GM12878 (cell line): Measurements from ENCODE around the gene LENEP. TPM values are rescaled to one million over a fixed set of nuclear protein-coding genes. Genes with fewer than 3 reads are reported as not detected.

Experiments
- ATAC-seq: fragments of 200-7000 bp; cut with Tn5 transposase; 3 replicates; pipeline ENCODE4 v1.9.1; 2020; ENCODE audit warnings: mild to moderate bottlenecking, moderate library complexity
- BruUV-seq: library from RNA; stranded (reverse); fragments of 400-500 nt; replicated peaks from 2 replicates; lab custom pipeline; 2021; lab: Mats Ljungman, UMichigan
- CTCF ChIA-PET: fragments of 300-600 bp; sonication (Branson Sonifier 250); formaldehyde crosslinking; extraction: SDS; loops from one replicate; lab custom pipeline; 2021; ENCODE audit warnings: inconsistent platforms; lab: Yijun Ruan, JAX
- POLR2A ChIA-PET: fragments of 350-600 bp; formaldehyde crosslinking; extraction: SDS; loops from one replicate; lab custom pipeline; 2021; ENCODE audit warnings: inconsistent platforms; lab: Charles Lee
- RAD21 ChIA-PET: fragments of 300-600 bp; sonication (Branson Sonifier 250); formaldehyde crosslinking; loops from one replicate; lab custom pipeline; 2023; ENCODE audit warnings: antibody characterized with exemption; ENCODE audit not compliant: unreplicated experiment; lab: Charles Lee
- SMC1A ChIA-PET: fragments of 300-600 bp; sonication (Branson Sonifier 250); formaldehyde crosslinking; loops from one replicate; lab custom pipeline; 2023; ENCODE audit not compliant: unreplicated experiment, uncharacterized antibody; lab: Charles Lee
- DNase-seq: peaks from one replicate; pipeline ENCODE4 v3.0.0-alpha.2; 2011; ENCODE audit warnings: low read depth, low spot score
- FAIRE-seq: peaks from 3 replicates; lab custom pipeline; 2011; peaks lifted over from hg19 to GRCh38; lab: Jason Lieb, UNC
- H2AFZ ChIP-seq: 2 replicates; pipeline ENCODE4 v1.6.0; 2011; ENCODE audit warnings: low read depth, low read length, control low read depth; ENCODE audit not compliant: control insufficient read depth
- H3K27ac ChIP-seq: 2 replicates; pipeline ENCODE4 v1.5.1; 2011; ENCODE audit warnings: control low read depth; ENCODE audit not compliant: control insufficient read depth, insufficient read depth
- H3K27me3 ChIP-seq, 2 experiments: replicated peaks in 1 of 2; 2 replicates each; pipeline versions ENCODE4 v1.6.0 to v1.6.1; 2011; ENCODE audit warnings: low read length in 1 of 2; ENCODE audit not compliant: control insufficient read depth in 2 of 2, insufficient read depth in 2 of 2
- H3K36me3 ChIP-seq, 2 experiments: 2 replicates each; pipeline ENCODE4 v1.5.1; 2011; ENCODE audit warnings: low read length in 1 of 2; ENCODE audit not compliant: control insufficient read depth in 2 of 2, insufficient read depth in 2 of 2
- H3K4me1 ChIP-seq: 2 replicates; pipeline ENCODE4 v1.6.1; 2011; ENCODE audit warnings: mild to moderate bottlenecking, low read length, moderate library complexity, mixed read lengths; ENCODE audit not compliant: control insufficient read depth, insufficient read depth
- H3K4me2 ChIP-seq: 2 replicates; pipeline ENCODE4 v1.6.0; 2011; ENCODE audit warnings: control low read depth; ENCODE audit not compliant: control insufficient read depth, insufficient read depth
- H3K4me3 ChIP-seq: fragments of 200-600 bp; sonication (generic); 2 replicates; pipeline ENCODE4 v1.5.1; 2016
- H3K79me2 ChIP-seq: 2 replicates; pipeline ENCODE4 v1.6.0; 2011; ENCODE audit warnings: low read length; ENCODE audit not compliant: control insufficient read depth, insufficient read depth
- H3K9ac ChIP-seq: 2 replicates; pipeline ENCODE4 v1.8.0; 2011; ENCODE audit warnings: low read length, control low read depth, mixed read lengths; ENCODE audit not compliant: control insufficient read depth, insufficient read depth
- H3K9me3 ChIP-seq: replicated peaks from 3 replicates; pipeline ENCODE4 v1.5.1; 2011; ENCODE audit warnings: mild to moderate bottlenecking, low read length; ENCODE audit not compliant: control insufficient read depth, insufficient read depth
- H4K20me1 ChIP-seq: 2 replicates; pipeline ENCODE4 v1.6.0; 2011; ENCODE audit not compliant: control insufficient read depth, insufficient read depth
- CBX3 ChIP-seq: fragments of 200-600 bp; sonication (generic); IDR thresholded peaks from 2 replicates; pipeline ENCODE4 v1.6.1; 2016; ENCODE audit warnings: low read depth, borderline replicate concordance
- CREB1 ChIP-seq: IDR thresholded peaks from 2 replicates; pipeline ENCODE4 v1.6.1; 2012; ENCODE audit warnings: low read depth, mild to moderate bottlenecking, inconsistent platforms
- CREM ChIP-seq: IDR thresholded peaks from 2 replicates; pipeline ENCODE4 v1.6.1; 2014; ENCODE audit warnings: antibody characterized with exemption, low read depth
- ELK1 ChIP-seq: IDR thresholded peaks from 2 replicates; pipeline ENCODE4 v1.6.1; 2012; ENCODE audit warnings: low read depth, low read length, improper control_type of control experiment
- ETV6 ChIP-seq, 2 experiments: fragments of 450-650 bp in 1 of 2; IDR thresholded peaks in 1 of 2; conservative IDR thresholded peaks in 1 of 2; 2 replicates each; pipeline ENCODE4 v1.6.1; 2014; ENCODE audit warnings: antibody characterized with exemption in 1 of 2, borderline replicate concordance in 1 of 2, low read depth in 1 of 2, mild to moderate bottlenecking in 1 of 2, moderate library complexity in 1 of 2
- GATAD2B ChIP-seq: fragments of 450-650 bp; conservative IDR thresholded peaks from 2 replicates; pipeline ENCODE4 v1.6.1; 2017; ENCODE audit warnings: low read depth, mild to moderate bottlenecking, moderate library complexity
- HDGF ChIP-seq: fragments of 450-650 bp; IDR thresholded peaks from 2 replicates; pipeline ENCODE4 v1.6.1; 2016; ENCODE audit warnings: antibody characterized with exemption
- IKZF1 ChIP-seq: fragments of 450-650 bp; conservative IDR thresholded peaks from 2 replicates; pipeline ENCODE4 v1.6.1; 2017; ENCODE audit warnings: antibody characterized with exemption, mild to moderate bottlenecking
- JUND ChIP-seq: IDR thresholded peaks from 2 replicates; pipeline ENCODE4 v1.6.1; 2012; ENCODE audit warnings: low read depth, mild to moderate bottlenecking, low read length, improper control_type of control experiment, moderate library complexity
- MYC ChIP-seq: IDR thresholded peaks from 2 replicates; pipeline ENCODE4 v1.6.1; 2011; ENCODE audit warnings: mild to moderate bottlenecking, low read length, moderate library complexity, inconsistent platforms; ENCODE audit not compliant: insufficient read depth, insufficient replicate concordance, insufficient read length, severe bottlenecking
- NFYA ChIP-seq: IDR thresholded peaks from 2 replicates; pipeline ENCODE4 v1.6.1; 2011; ENCODE audit warnings: low read depth, mild to moderate bottlenecking, low read length, improper control_type of control experiment, borderline replicate concordance
- POLR2AphosphoS5 ChIP-seq: IDR thresholded peaks from 2 replicates; pipeline ENCODE4 v1.6.1; 2011; ENCODE audit warnings: mild to moderate bottlenecking, low read length, inconsistent platforms
- POU2F2 ChIP-seq: IDR thresholded peaks from 3 replicates; pipeline ENCODE4 v1.6.1; 2011; ENCODE audit warnings: low read depth, mild to moderate bottlenecking, low read length, borderline replicate concordance
- SMAD5 ChIP-seq: IDR thresholded peaks from 2 replicates; pipeline ENCODE4 v1.6.1; 2016; ENCODE audit warnings: antibody characterized with exemption, low read depth
- SPI1 ChIP-seq: IDR thresholded peaks from 2 replicates; pipeline ENCODE4 v1.6.1; 2011; ENCODE audit warnings: low read depth, mild to moderate bottlenecking, low read length, moderate library complexity, borderline replicate concordance; ENCODE audit not compliant: insufficient read depth
- TAF1 ChIP-seq: IDR thresholded peaks from 2 replicates; pipeline ENCODE4 v1.6.1; 2011; ENCODE audit warnings: mild to moderate bottlenecking, low read depth, low read length, borderline replicate concordance
- WRNIP1 ChIP-seq: IDR thresholded peaks from 2 replicates; pipeline ENCODE4 v1.6.1; 2011; ENCODE audit warnings: low read depth, low read length, improper control_type of control experiment, borderline replicate concordance
- ZBED1 ChIP-seq: IDR thresholded peaks from 2 replicates; pipeline ENCODE4 v1.6.1; 2016; ENCODE audit warnings: borderline replicate concordance
- ZZZ3 ChIP-seq: IDR thresholded peaks from 2 replicates; pipeline ENCODE4 v1.6.1; 2011; ENCODE audit warnings: low read depth; ENCODE audit not compliant: control insufficient read depth, insufficient read length
- WGBS: methylation state at CpG from one replicate; pipeline ENCODE4 v1.1.6; 2016; ENCODE audit warnings: low lambda C conversion rate; ENCODE audit not compliant: insufficient replicate concordance, insufficient coverage; ENCODE audit errors: missing lambda C conversion rate; 5-methylcytosine and 5-hydroxymethylcytosine counted together
- in situ Hi-C: fragments of 300-500 bp; cut with MboI; formaldehyde crosslinking; loops from 9 replicates; pipeline ENCODE4 v1.14.3; 2018; ENCODE audit warnings: mixed read lengths
- intact Hi-C: fragments of 100-400 bp; cut with micrococcal nuclease; formaldehyde crosslinking; loops from one replicate; pipeline ENCODE4 v1.14.2; 2022; ENCODE audit not compliant: unreplicated experiment
- polyA plus RNA-seq, 11 experiments: library from polyadenylated mRNA; depleted of rRNA in 4 of 11; unstranded in 6 of 11; stranded (reverse) in 5 of 11; fragments of >200 nt; fragmentation: Nextera tagmentation in 4 of 11; fragmentation: Illumina TruSeq in 1 of 11; extraction: Ambion mirVana in 4 of 11; extraction: Trizol in 1 of 11; gene quantifications; 1 replicate in 1 of 11; 2 replicates in 10 of 11; pipeline versions ENCODE4 v1.2.1 to v1.2.3, GENCODE V29; 2011 to 2016; ENCODE audit warnings: inconsistent platforms in 2 of 11, missing spikeins in 2 of 11, low read depth in 1 of 11
- total RNA-seq, 4 experiments: library from RNA; depleted of rRNA in 3 of 4; stranded (reverse); fragments of >200 nt in 3 of 4; fragmentation: Illumina TruSeq in 1 of 4; extraction: Trizol in 1 of 4; gene quantifications; 2 replicates each; pipeline versions ENCODE4 v1.2.1 to v1.2.3, GENCODE V29; 2013 to 2021

The LENEP gene
- total and polyA plus RNA-seq, 10 of the 15 experiments (the other 5 are each of a cell fraction or from before 2014, with no cell fraction given): 0.27 to 1.1 (median 0.64) TPM; not detected in 7

GRCh38 chr1:154998818-154999570, 5.6 kb downstream of the LENEP start:
- POLR2A ChIA-PET: interaction anchor here (0.6 to 3.4 kb wide), 13 partner anchors 13 to 443 kb away, joined by 3 to 36 read pairs (median 5); partner anchors contain the start of genes CKS1B, FLAD1, PBXIP1 and PYGO2
- Histone ChIP-seq H3K4me3 (peak overlapping the region; percentile 89), H3K4me2 (peak overlapping the region; percentile 94), H3K9ac (peak overlapping the region; percentile 67), H3K27me3 (no peaks in the 10 kb centered on the region), H3K79me2 (peaks cover 18% of the 10 kb centered on the region), H3K36me3 (no peaks in the 10 kb centered on the region), H3K4me1 (peaks cover 12% of the 10 kb centered on the region), H2AFZ (peak overlapping the region; percentile 81), H3K27ac (peak overlapping the region; percentile 74), H4K20me1 (no peaks in the 10 kb centered on the region), H3K9me3 (no peaks in the 10 kb centered on the region)
- intact Hi-C loops (loop anchor here (1.0 to 2.0 kb wide), 3 partner anchors 16 to 330 kb away; partner anchors contain the start of genes CKS1B and FLAD1), in situ Hi-C loops (no loop called here)
- SMC1A ChIA-PET: interaction anchor here (0.6 to 8.1 kb wide), 14 partner anchors 9 to 329 kb away, joined by 3 to 69 read pairs (median 4); partner anchors contain the start of genes CKS1B, FLAD1, PBXIP1 and PYGO2
- CTCF ChIA-PET: interaction anchor here (0.6 to 11.0 kb wide), 26 partner anchors 9 to 518 kb away, joined by 3 to 226 read pairs (median 4); partner anchors contain the start of genes CKS1B, FLAD1, KCNN3 and KRTCAP2
- WGBS: 3% methylated on average over 39 of the region's 40 CpGs
- BruUV-seq: no TSS peak
- peak; percentile 33 for ATAC-seq
- peak; percentile 58 for DNase-seq
- FAIRE-seq: peak; percentile 91
- RAD21 ChIA-PET: interaction anchor here (0.7 to 3.0 kb wide), 24 partner anchors 11 to 520 kb away, joined by 3 to 24 read pairs (median 4); partner anchors contain the start of genes ADAM15, FLAD1, PBXIP1 and PMVK
- TF ChIP-seq CREM (no peak; the same call in 1 of the 2 replicates), ZZZ3 (no peak), ZBED1 (peak; percentile 64; the same call in 1 of the 2 replicates), IKZF1 (peak; percentile 76), CBX3 (no peak), MYC (no peak), TAF1 (no peak), CREB1 (no peak), NFYA (no peak), POU2F2 (peak; percentile 7; the same call in 2 of the 3 replicates), ELK1 (no peak), SMAD5 (no peak; the same call in 1 of the 2 replicates), JUND (no peak), HDGF (peak; percentile 83; the same call in 1 of the 2 replicates), POLR2AphosphoS5 (0 out of 2 replicates have a peak, but pooled peaks have one; percentile 45), GATAD2B (peak; percentile 45; the same call in 1 of the 2 replicates), SPI1 (no peak), ETV6 (conservative IDR thresholded peaks at IDR 0.05 in 1 of 2, IDR thresholded peaks at IDR 0.05 in 1 of 2; ENCODE audit: borderline replicate concordance in 1 of 2, low read depth in 1 of 2) (0 out of 4 replicates have a peak, but pooled peaks of 1 of the 2 experiments have one; percentile 8), WRNIP1 (no peak)
